CD4-positive, alpha-beta T cell treated with Interleukin-1 beta for 1 hour (primary cell): ENCODE results near the gene SLC35F1.

ENCODE experiments used
- DNase-seq, 2 donors: peaks; one replicate each; pipeline ENCODE4 v3.0.0-alpha.2; 2020 to 2022

SLC35F1 gene

GRCh38 chr6:118203545-118203944 lies 296.5 kb downstream of the SLC35F1 start:
- no peak for DNase-seq

GRCh38 chr6:118206221-118206620 lies 299.2 kb downstream of the SLC35F1 start:
- DNase-seq = no peak

GRCh38 chr6:118207947-118208346 lies 300.9 kb downstream of the SLC35F1 start:
- DNase-seq = no peak

- DNase-seq = no peak
These were observed 305.5 kb downstream of the SLC35F1 start for GRCh38 chr6:118212451-118213173.

GRCh38 chr6:118215269-118215668 lies 308.2 kb downstream of the SLC35F1 start:
- no peak for DNase-seq

- DNase-seq = no peak
These were observed 309.7 kb downstream of the SLC35F1 start for GRCh38 chr6:118216751-118217150.

- DNase-seq = no peak
These were observed 311.1 kb downstream of the SLC35F1 start for GRCh38 chr6:118218156-118218555.

GRCh38 chr6:118220429-118221128 lies 313.5 kb downstream of the SLC35F1 start:
- no peak for DNase-seq

- DNase-seq = no peak
These were observed 316.3 kb downstream of the SLC35F1 start for GRCh38 chr6:118223316-118223715.

- no peak for DNase-seq
These were observed 321.8 kb downstream of the SLC35F1 start for GRCh38 chr6:118228886-118229285.

GRCh38 chr6:118240878-118241528 lies 333.9 kb downstream of the SLC35F1 start:
- DNase-seq = no peak

- DNase-seq = no peak
These were observed 339.3 kb downstream of the SLC35F1 start for GRCh38 chr6:118246406-118246805.

GRCh38 chr6:118248171-118248570 lies 341.1 kb downstream of the SLC35F1 start:
- no peak for DNase-seq

GRCh38 chr6:118249680-118250079 lies 342.6 kb downstream of the SLC35F1 start:
- DNase-seq = no peak

GRCh38 chr6:118252474-118252873 lies 345.4 kb downstream of the SLC35F1 start:
- no peak for DNase-seq

- DNase-seq = no peak
These were observed 346.7 kb downstream of the SLC35F1 start for GRCh38 chr6:118253741-118254140.

GRCh38 chr6:118260833-118261232 lies 353.8 kb downstream of the SLC35F1 start:
- no peak for DNase-seq

GRCh38 chr6:118263921-118264486 lies 356.9 kb downstream of the SLC35F1 start:
- no peak for DNase-seq

- DNase-seq = no peak
These were observed 362.6 kb downstream of the SLC35F1 start for GRCh38 chr6:118269659-118270058.

GRCh38 chr6:118277631-118278030 lies 370.6 kb downstream of the SLC35F1 start:
- no peak for DNase-seq

GRCh38 chr6:118280210-118280609 lies 373.1 kb downstream of the SLC35F1 start:
- DNase-seq = no peak

- no peak for DNase-seq
These were observed 374.2 kb downstream of the SLC35F1 start for GRCh38 chr6:118281291-118281690.

GRCh38 chr6:118283766-118284165 lies 376.7 kb downstream of the SLC35F1 start:
- peak; percentile 37 to 58 for DNase-seq
